ENCODE measurements around the gene PPP2R3B.
A peak's percentile ranks its signal among the peaks of the same experiment; 100 is the strongest.

PPP2R3B gene

GRCh38 chrX:291411-291901 lies 95.3 kb downstream of the PPP2R3B start:
- Histone ChIP-seq H3K4me1 (no peaks in the 10 kb centered on the region), H3K4me3 (no peak overlapping the region), H3K36me3 (peaks cover 5 to 47% (median 17%) of the 10 kb centered on the region in 3 donors), H3K9me3 (no peaks in the 10 kb centered on the region), H3K27ac (no peak overlapping the region), H3K27me3 (no peaks in the 10 kb centered on the region)
- intact Hi-C loops (cut with DNase I; ENCODE audit: low total_unique reads), result no loop called here
- peak in 1 of 2 donors; percentile 19 for DNase-seq
- no peak for TF ChIP-seq CTCF (IDR thresholded peaks at IDR 0.05)

- Histone ChIP-seq H3K4me3 (no peak overlapping the region), H3K27me3 (no peaks in the 10 kb centered on the region), H3K27ac (no peak overlapping the region), H3K36me3 (peaks cover 5 to 42% (median 17%) of the 10 kb centered on the region in 3 donors), H3K9me3 (no peaks in the 10 kb centered on the region), H3K4me1 (no peaks in the 10 kb centered on the region)
- intact Hi-C loops (cut with DNase I; ENCODE audit: low total_unique reads), result no loop called here
- peak in 1 of 2 donors; percentile 6 for DNase-seq
- TF ChIP-seq CTCF (IDR thresholded peaks at IDR 0.05), result no peak
These were observed 96.1 kb downstream of the PPP2R3B start for GRCh38 chrX:290476-291166.

GRCh38 chrX:288561-288991 lies 98.1 kb downstream of the PPP2R3B start:
- TF ChIP-seq CTCF (IDR thresholded peaks at IDR 0.05), result no peak
- intact Hi-C loops (cut with DNase I; ENCODE audit: low total_unique reads), result no loop called here
- H3K4me3 ChIP-seq, result no peak overlapping the region
- DNase-seq, result peak in 1 of 2 donors; percentile 18
- H3K36me3 ChIP-seq, result peaks cover 5 to 34% (median 16%) of the 10 kb centered on the region in 3 donors
- no peaks in the 10 kb centered on the region for H3K27me3 ChIP-seq
- no peak overlapping the region for H3K27ac ChIP-seq
- no peaks in the 10 kb centered on the region for H3K9me3 ChIP-seq
- H3K4me1 ChIP-seq, result peaks cover 0 to 3% (median 0%) of the 10 kb centered on the region in 4 donors

- H3K27me3 ChIP-seq, result no peaks in the 10 kb centered on the region
- DNase-seq, result no peak
- H3K4me1 ChIP-seq, result peaks cover 0 to 6% (median 0%) of the 10 kb centered on the region in 4 donors
- no peaks in the 10 kb centered on the region for H3K9me3 ChIP-seq
- intact Hi-C loops (cut with DNase I; ENCODE audit: low total_unique reads), result no loop called here
- H3K36me3 ChIP-seq, result peaks cover 5 to 26% (median 9%) of the 10 kb centered on the region in 3 donors
- no peak overlapping the region for H3K4me3 ChIP-seq
- TF ChIP-seq CTCF (IDR thresholded peaks at IDR 0.05), result no peak
- H3K27ac ChIP-seq, result no peak overlapping the region
These were observed 99.0 kb downstream of the PPP2R3B start for GRCh38 chrX:287670-288069.

- H3K4me1 ChIP-seq, result peaks cover 0 to 13% (median 7%) of the 10 kb centered on the region in 4 donors
These were observed 101.5 kb downstream of the PPP2R3B start for GRCh38 chrX:285076-285677.

More at GRCh38 chrX:285076-285677, 101.5 kb downstream of the PPP2R3B start:
- Histone ChIP-seq H3K9me3 (no peaks in the 10 kb centered on the region), H3K36me3 (peaks cover 0 to 7% (median 0%) of the 10 kb centered on the region in 3 donors), H3K27me3 (no peaks in the 10 kb centered on the region), H3K4me3 (no peak overlapping the region), H3K27ac (no peak overlapping the region)
- intact Hi-C loops (cut with DNase I; ENCODE audit: low total_unique reads), result no loop called here
- no peak for TF ChIP-seq CTCF (IDR thresholded peaks at IDR 0.05)
- no peak for DNase-seq

Measured in tibial artery (tissue), 4 donors.